Endothelial cell of umbilical vein (primary cell): Measurements from ENCODE around the gene KLF17.

Experiments used
- CTCF ChIP-seq, 2 donors: IDR thresholded peaks; 1 replicate in 1 of 2; 2 replicates in 1 of 2; pipeline ENCODE4 v1.5.1; 2011; ENCODE audit warnings: low read length in 2 of 2, mild to moderate bottlenecking in 2 of 2, moderate library complexity in 2 of 2, control low read depth in 1 of 2, inconsistent platforms in 1 of 2, low read depth in 1 of 2; ENCODE audit not compliant: insufficient read depth in 1 of 2; ENCODE audit errors: extremely low read depth in 1 of 2
- EZH2 ChIP-seq: IDR thresholded peaks from 2 replicates; pipeline ENCODE4 v1.6.1; 2012; ENCODE audit warnings: borderline replicate concordance, low read depth, mild to moderate bottlenecking, moderate library complexity, low read length, inconsistent platforms; ENCODE audit not compliant: severe bottlenecking
- FOS ChIP-seq: IDR thresholded peaks from 2 replicates; pipeline ENCODE4 v1.6.1; 2011; ENCODE audit warnings: mild to moderate bottlenecking, low read length, moderate library complexity, borderline replicate concordance; ENCODE audit not compliant: insufficient read depth
- GATA2 ChIP-seq: IDR thresholded peaks from 2 replicates; pipeline ENCODE4 v1.7.0; 2011; ENCODE audit warnings: low read depth, mild to moderate bottlenecking, moderate library complexity, mixed read lengths, low read length; ENCODE audit not compliant: insufficient read length, insufficient read depth
- JUN ChIP-seq: IDR thresholded peaks from 2 replicates; pipeline ENCODE4 v1.6.1; 2011; ENCODE audit warnings: borderline replicate concordance, low read depth; ENCODE audit not compliant: insufficient read length, insufficient read depth
- MAX ChIP-seq: IDR thresholded peaks from 2 replicates; pipeline ENCODE4 v1.6.1; 2011; ENCODE audit not compliant: insufficient read depth, insufficient read length
- POLR2A ChIP-seq: IDR thresholded peaks from 2 replicates; pipeline ENCODE4 v1.6.1; 2012; ENCODE audit warnings: low read depth, mild to moderate bottlenecking, control low read depth, low read length
- POLR2AphosphoS5 ChIP-seq: IDR thresholded peaks from 2 replicates; pipeline ENCODE4 v1.6.1; 2012; ENCODE audit warnings: low read depth, mild to moderate bottlenecking, control low read depth, low read length, moderate library complexity; ENCODE audit not compliant: insufficient read depth

- no peak for TF ChIP-seq CTCF (IDR thresholded peaks at IDR 0.05; ENCODE audit: extremely low read depth in 1 of 2, insufficient read depth in 1 of 2, low read depth in 1 of 2, low read length in 2 of 2)
- no peak for TF ChIP-seq POLR2A
- no peak for TF ChIP-seq POLR2AphosphoS5
- TF ChIP-seq EZH2 = no peak
- no peak for TF ChIP-seq MAX
- no peak for TF ChIP-seq JUN
- TF ChIP-seq FOS = no peak
- TF ChIP-seq GATA2 = no peak
These were observed 29.1 kb upstream of the KLF17 start for GRCh38 chr1:44089371-44090048.
